ENCODE data around the gene CCDC186. TPM values are rescaled to one million over a fixed set of nuclear protein-coding genes. Genes with fewer than 3 reads are reported as not detected.

Gene CCDC186
- total RNA-seq, 1 donor from 2014 or later: 28.8 TPM

DNA sequence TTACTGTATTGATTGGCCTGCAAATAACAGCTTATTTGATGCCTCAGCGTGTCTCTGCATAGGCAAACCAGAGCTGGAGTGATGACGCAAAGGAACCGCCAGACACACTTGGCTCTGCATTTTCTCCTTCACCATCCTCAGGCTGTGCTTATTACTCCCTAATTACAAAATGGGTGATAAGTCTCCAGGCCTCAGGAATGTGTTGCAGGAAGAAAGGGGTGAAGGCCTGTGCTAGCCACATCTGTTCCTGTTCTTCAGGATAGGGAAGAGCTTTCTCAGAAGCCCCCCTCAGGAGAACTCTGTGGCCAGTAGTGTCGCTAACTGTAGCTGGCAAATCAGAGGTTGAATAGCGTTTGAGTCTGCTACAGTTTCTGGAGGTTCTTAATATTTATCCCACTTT lies 10.3 kb upstream of the CCDC186 start:
- no peak overlapping the region for H3K27ac Mint-ChIP-seq (ENCODE audit: unreplicated experiment)
- FAIRE-seq: no peak

DNA sequence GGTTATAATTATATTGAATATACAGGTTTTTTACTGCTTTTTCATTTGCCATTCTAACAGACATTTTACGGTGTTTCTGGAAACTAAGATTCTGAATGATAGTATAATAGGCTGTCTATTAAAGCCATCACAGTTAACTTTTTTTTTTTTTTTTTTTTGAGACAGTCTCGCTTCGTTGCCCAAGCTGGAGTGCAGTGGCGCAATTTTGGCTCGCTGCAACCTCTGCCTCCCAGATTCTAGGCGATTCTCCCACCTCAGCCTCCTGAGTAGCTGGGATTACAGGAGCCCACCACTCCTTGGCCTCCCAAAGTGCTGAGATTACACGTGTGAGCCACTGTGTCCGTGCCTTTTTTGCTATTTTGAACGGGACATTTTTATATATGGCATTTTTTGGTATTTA lies 9.6 kb upstream of the CCDC186 start:
- Histone ChIP-seq H3K79me2 (ENCODE audit: insufficient read depth, low read length) (no peaks in the 10 kb centered on the region), H3K9me3 (ENCODE audit: insufficient read depth, low read depth, low read length) (no peaks in the 10 kb centered on the region), H3K36me3 (ENCODE audit: insufficient read depth, low read length) (no peaks in the 10 kb centered on the region), H3K9ac (ENCODE audit: low read length) (no peak overlapping the region), H3K4me2 (ENCODE audit: low read length) (no peak overlapping the region), H4K20me1 (ENCODE audit: insufficient read depth, low read length) (no peaks in the 10 kb centered on the region), H3K27ac (ENCODE audit: low read depth, low read length) (no peak overlapping the region), H3K4me1 (ENCODE audit: insufficient read depth, low read length) (no peaks in the 10 kb centered on the region), H3K4me3 (ENCODE audit: insufficient read depth, low read depth, low read length) (no peak overlapping the region), H2AFZ (ENCODE audit: low read depth, low read length) (no peak overlapping the region), H3K27me3 (ENCODE audit: insufficient read depth, low read length) (peaks cover 2% of the 10 kb centered on the region)
- no peak for FAIRE-seq
- peaks cover 2% of the 10 kb centered on the region for H3K36me3 Mint-ChIP-seq (ENCODE audit: low read depth, unreplicated experiment)
- no peak overlapping the region for H3K4me3 Mint-ChIP-seq (ENCODE audit: unreplicated experiment)
- H3K27ac Mint-ChIP-seq (ENCODE audit: unreplicated experiment): no peak overlapping the region
- no peak for DNase-seq (ENCODE audit: low read depth)
- H3K4me1 Mint-ChIP-seq (ENCODE audit: low read depth, unreplicated experiment): no peaks in the 10 kb centered on the region
- H3K9me3 Mint-ChIP-seq (ENCODE audit: unreplicated experiment): peaks cover 6% of the 10 kb centered on the region
- H3K27me3 Mint-ChIP-seq (ENCODE audit: low read depth, unreplicated experiment): peaks cover 5% of the 10 kb centered on the region
- TF ChIP-seq, protein P1, sequence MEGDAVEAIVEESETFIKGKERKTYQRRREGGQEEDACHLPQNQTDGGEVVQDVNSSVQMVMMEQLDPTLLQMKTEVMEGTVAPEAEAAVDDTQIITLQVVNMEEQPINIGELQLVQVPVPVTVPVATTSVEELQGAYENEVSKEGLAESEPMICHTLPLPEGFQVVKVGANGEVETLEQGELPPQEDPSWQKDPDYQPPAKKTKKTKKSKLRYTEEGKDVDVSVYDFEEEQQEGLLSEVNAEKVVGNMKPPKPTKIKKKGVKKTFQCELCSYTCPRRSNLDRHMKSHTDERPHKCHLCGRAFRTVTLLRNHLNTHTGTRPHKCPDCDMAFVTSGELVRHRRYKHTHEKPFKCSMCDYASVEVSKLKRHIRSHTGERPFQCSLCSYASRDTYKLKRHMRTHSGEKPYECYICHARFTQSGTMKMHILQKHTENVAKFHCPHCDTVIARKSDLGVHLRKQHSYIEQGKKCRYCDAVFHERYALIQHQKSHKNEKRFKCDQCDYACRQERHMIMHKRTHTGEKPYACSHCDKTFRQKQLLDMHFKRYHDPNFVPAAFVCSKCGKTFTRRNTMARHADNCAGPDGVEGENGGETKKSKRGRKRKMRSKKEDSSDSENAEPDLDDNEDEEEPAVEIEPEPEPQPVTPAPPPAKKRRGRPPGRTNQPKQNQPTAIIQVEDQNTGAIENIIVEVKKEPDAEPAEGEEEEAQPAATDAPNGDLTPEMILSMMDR (IDR thresholded peaks at IDR 0.05; ENCODE audit: insufficient read depth, low read depth, low read length): no peak
- TF ChIP-seq EZH2 (IDR thresholded peaks at IDR 0.05; ENCODE audit: insufficient read depth, low read length): no peak

More for the DNA sequence above, 10.3 kb upstream of the CCDC186 start:
- no peaks in the 10 kb centered on the region for H3K4me1 ChIP-seq (ENCODE audit: insufficient read depth, low read length)
- no peak for DNase-seq (ENCODE audit: low read depth)
- H2AFZ ChIP-seq (ENCODE audit: low read depth, low read length): no peak overlapping the region
- H3K4me1 Mint-ChIP-seq (ENCODE audit: low read depth, unreplicated experiment): no peaks in the 10 kb centered on the region
- H4K20me1 ChIP-seq (ENCODE audit: insufficient read depth, low read length): no peaks in the 10 kb centered on the region
- peaks cover 6% of the 10 kb centered on the region for H3K9me3 Mint-ChIP-seq (ENCODE audit: unreplicated experiment)
- no peaks in the 10 kb centered on the region for H3K9me3 ChIP-seq (ENCODE audit: insufficient read depth, low read depth, low read length)
- no peak overlapping the region for H3K4me2 ChIP-seq (ENCODE audit: low read length)
- no peak overlapping the region for H3K27ac ChIP-seq (ENCODE audit: low read depth, low read length)
- peaks cover 2% of the 10 kb centered on the region for H3K36me3 Mint-ChIP-seq (ENCODE audit: low read depth, unreplicated experiment)
- H3K4me3 ChIP-seq (ENCODE audit: insufficient read depth, low read depth, low read length): no peak overlapping the region
- H3K79me2 ChIP-seq (ENCODE audit: insufficient read depth, low read length): no peaks in the 10 kb centered on the region
- no peaks in the 10 kb centered on the region for H3K27me3 Mint-ChIP-seq (ENCODE audit: low read depth, unreplicated experiment)
- TF ChIP-seq EZH2 (IDR thresholded peaks at IDR 0.05; ENCODE audit: insufficient read depth, low read length): no peak
- TF ChIP-seq, protein P1 (IDR thresholded peaks at IDR 0.05; ENCODE audit: insufficient read depth, low read depth, low read length): no peak
- no peaks in the 10 kb centered on the region for H3K36me3 ChIP-seq (ENCODE audit: insufficient read depth, low read length)
- H3K9ac ChIP-seq (ENCODE audit: low read length): no peak overlapping the region
- peaks cover 2% of the 10 kb centered on the region for H3K27me3 ChIP-seq (ENCODE audit: insufficient read depth, low read length)
- no peak overlapping the region for H3K4me3 Mint-ChIP-seq (ENCODE audit: unreplicated experiment)

DNA sequence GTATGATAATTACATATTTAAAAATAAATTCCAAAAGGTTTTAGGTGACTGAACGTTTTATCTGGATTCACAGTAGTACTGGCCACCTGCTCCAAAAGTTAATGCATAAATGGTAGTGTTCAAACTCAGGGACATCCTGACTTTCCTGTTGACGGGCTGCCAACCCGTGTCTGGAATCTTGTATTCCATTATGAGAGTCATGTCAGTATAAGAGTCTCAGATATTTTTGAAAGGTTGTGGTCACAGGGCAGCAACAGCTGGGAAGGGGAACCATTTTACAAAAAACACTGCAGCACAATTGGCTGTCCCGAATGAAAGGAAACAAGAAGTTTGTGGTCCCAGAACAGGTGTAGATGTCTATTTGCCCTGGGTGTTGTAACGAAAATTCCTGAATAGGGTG lies 8.0 kb upstream of the CCDC186 start:
- Histone ChIP-seq H3K79me2 (ENCODE audit: insufficient read depth, low read length) (no peaks in the 10 kb centered on the region), H3K4me1 (ENCODE audit: insufficient read depth, low read length) (no peaks in the 10 kb centered on the region), H2AFZ (ENCODE audit: low read depth, low read length) (no peak overlapping the region), H3K27me3 (ENCODE audit: insufficient read depth, low read length) (no peaks in the 10 kb centered on the region), H3K4me3 (ENCODE audit: insufficient read depth, low read depth, low read length) (no peak overlapping the region), H3K9ac (ENCODE audit: low read length) (no peak overlapping the region), H4K20me1 (ENCODE audit: insufficient read depth, low read length) (no peaks in the 10 kb centered on the region), H3K9me3 (ENCODE audit: insufficient read depth, low read depth, low read length) (no peaks in the 10 kb centered on the region), H3K27ac (ENCODE audit: low read depth, low read length) (no peak overlapping the region), H3K36me3 (ENCODE audit: insufficient read depth, low read length) (no peaks in the 10 kb centered on the region), H3K4me2 (ENCODE audit: low read length) (no peak overlapping the region)
- Mint-ChIP-seq H3K27ac (ENCODE audit: unreplicated experiment) (no peak overlapping the region), H3K9me3 (ENCODE audit: unreplicated experiment) (peaks cover 6% of the 10 kb centered on the region), H3K36me3 (ENCODE audit: low read depth, unreplicated experiment) (peaks cover 2% of the 10 kb centered on the region), H3K4me3 (ENCODE audit: unreplicated experiment) (no peak overlapping the region), H3K27me3 (ENCODE audit: low read depth, unreplicated experiment) (peaks cover 7% of the 10 kb centered on the region), H3K4me1 (ENCODE audit: low read depth, unreplicated experiment) (no peaks in the 10 kb centered on the region)
- TF ChIP-seq, protein P1 (IDR thresholded peaks at IDR 0.05; ENCODE audit: insufficient read depth, low read depth, low read length): no peak
- TF ChIP-seq EZH2 (IDR thresholded peaks at IDR 0.05; ENCODE audit: insufficient read depth, low read length): no peak
- DNase-seq (ENCODE audit: low read depth) (no peak), FAIRE-seq (no peak)
